Neural cell (in vitro differentiated cells): ENCODE measurements around the gene NOP56. TPM values are rescaled to one million over a fixed set of nuclear protein-coding genes. Genes with fewer than 3 reads are reported as not detected.

Experiments used
- H2AFZ ChIP-seq: fragments of 200-600, 300-800 bp; sonication (generic), shearing (Covaris generic); 2 replicates; pipeline ENCODE4 v1.6.0; 2014; ENCODE audit warnings: low read depth, mild to moderate bottlenecking, antibody characterized with exemption, low read length, moderate library complexity
- H3F3A ChIP-seq: fragments of 200-600 bp; shearing (Covaris generic); 2 replicates; pipeline ENCODE4 v1.6.1; 2016; ENCODE audit warnings: mild to moderate bottlenecking, moderate library complexity, mixed read lengths, antibody characterized with exemption, low read length; ENCODE audit not compliant: insufficient read depth, poor library complexity, severe bottlenecking
- H3K27ac ChIP-seq: fragments of 200-600, 300-800 bp; sonication (generic), shearing (Covaris generic); 2 replicates; pipeline ENCODE4 v1.5.1; 2014; ENCODE audit warnings: mild to moderate bottlenecking, low read length, moderate library complexity
- H3K27me3 ChIP-seq: fragments of 300-800, 200-600 bp; sonication (generic), shearing (Covaris generic); 2 replicates; pipeline ENCODE4 v1.6.0; 2014; ENCODE audit warnings: mild to moderate bottlenecking, low read depth, low read length, moderate library complexity; ENCODE audit not compliant: insufficient read depth
- H3K36me3 ChIP-seq: fragments of 300-800, 200-600 bp; sonication (generic), shearing (Covaris generic); 2 replicates; pipeline ENCODE4 v1.5.1; 2014; ENCODE audit warnings: mild to moderate bottlenecking, antibody characterized with exemption, low read length, moderate library complexity; ENCODE audit not compliant: insufficient read depth
- H3K4me2 ChIP-seq: fragments of 300-800, 200-600 bp; sonication (generic), shearing (Covaris generic); 2 replicates; pipeline ENCODE4 v1.6.0; 2014; ENCODE audit warnings: mild to moderate bottlenecking, low read length
- H3K4me3 ChIP-seq: fragments of 300-800, 200-600 bp; sonication (generic), shearing (Covaris generic); 2 replicates; pipeline ENCODE4 v1.5.1; 2014; ENCODE audit warnings: mild to moderate bottlenecking, low read length, moderate library complexity
- H3K79me2 ChIP-seq: fragments of 200-600 bp; shearing (Covaris generic); replicated peaks from 2 replicates; pipeline ENCODE4 v1.6.0; 2014; ENCODE audit warnings: mild to moderate bottlenecking, low read length, moderate library complexity; ENCODE audit not compliant: insufficient read depth
- H3K9ac ChIP-seq: fragments of 300-800, 200-600 bp; sonication (generic), shearing (Covaris generic); 2 replicates; pipeline ENCODE4 v1.6.1; 2016; ENCODE audit warnings: mild to moderate bottlenecking, low read length, mixed read lengths
- H3K9me2 ChIP-seq: fragments of 200-600 bp; shearing (Covaris generic); 2 replicates; pipeline ENCODE4 v1.6.1; 2016; ENCODE audit warnings: mild to moderate bottlenecking, low read length, mixed read lengths; ENCODE audit not compliant: insufficient read depth
- H3K9me3 ChIP-seq: fragments of 200-600, 300-800 bp; sonication (generic), shearing (Covaris generic); 2 replicates; pipeline ENCODE4 v1.6.1; 2016; ENCODE audit warnings: mild to moderate bottlenecking, mixed run types, low read length, moderate library complexity, mixed read lengths
- H4K20me1 ChIP-seq: fragments of 200-600 bp; shearing (Covaris generic); 2 replicates; pipeline ENCODE4 v1.6.1; 2016; ENCODE audit warnings: mild to moderate bottlenecking, mixed run types; ENCODE audit not compliant: insufficient read depth
- CTCF ChIP-seq: fragments of 450-650 bp; IDR thresholded peaks from 2 replicates; pipeline ENCODE4 v1.5.1; 2014; ENCODE audit warnings: antibody characterized with exemption, mild to moderate bottlenecking, moderate library complexity; ENCODE audit not compliant: poor library complexity, severe bottlenecking
- EP300 ChIP-seq: fragments of 450-650 bp; conservative IDR thresholded peaks from 2 replicates; pipeline ENCODE4 v1.6.1; 2014; ENCODE audit warnings: antibody characterized with exemption, mild to moderate bottlenecking, moderate library complexity; ENCODE audit not compliant: poor library complexity, severe bottlenecking
- EZH2 ChIP-seq: fragments of 200-600, 300-800 bp; shearing (Covaris generic), sonication (generic); IDR thresholded peaks from 2 replicates; pipeline ENCODE4 v1.6.1; 2014; ENCODE audit warnings: antibody characterized with exemption, low read length, borderline replicate concordance, mild to moderate bottlenecking; ENCODE audit not compliant: insufficient read depth, poor library complexity, severe bottlenecking
- MXI1 ChIP-seq: fragments of 450-650 bp; conservative IDR thresholded peaks from 2 replicates; pipeline ENCODE4 v1.6.1; 2014; ENCODE audit warnings: antibody characterized with exemption, mild to moderate bottlenecking; ENCODE audit not compliant: poor library complexity, severe bottlenecking
- POLR2AphosphoS5 ChIP-seq: IDR thresholded peaks from 2 replicates; pipeline ENCODE4 v1.6.1; 2012
- RAD21 ChIP-seq: fragments of 450-650 bp; conservative IDR thresholded peaks from 2 replicates; pipeline ENCODE4 v1.6.1; 2014; ENCODE audit warnings: antibody characterized with exemption, mild to moderate bottlenecking, moderate library complexity
- REST ChIP-seq: IDR thresholded peaks from 2 replicates; pipeline ENCODE4 v1.6.1; 2012; ENCODE audit warnings: borderline replicate concordance
- SMC3 ChIP-seq: fragments of 450-650 bp; conservative IDR thresholded peaks from 2 replicates; pipeline ENCODE4 v1.6.1; 2014; ENCODE audit warnings: antibody characterized with exemption, mild to moderate bottlenecking, moderate library complexity; ENCODE audit not compliant: poor library complexity
- TAF1 ChIP-seq: IDR thresholded peaks from 2 replicates; pipeline ENCODE4 v1.6.1; 2012; ENCODE audit warnings: low read depth
- polyA plus RNA-seq: library from polyadenylated mRNA; depleted of rRNA; stranded (reverse); fragments of >200 nt; gene quantifications from 2 replicates; pipeline ENCODE4 v1.2.3, GENCODE V29; 2014

The NOP56 gene
- polyA plus RNA-seq, 1 donor from 2014 or later, result 188 TPM

- Histone ChIP-seq H3K27me3 (no peaks in the 10 kb centered on the region), H3K9me3 (peaks cover 3% of the 10 kb centered on the region), H3K9ac (no peak overlapping the region), H2AFZ (no peak overlapping the region), H3K27ac (no peak overlapping the region), H3K36me3 (no peaks in the 10 kb centered on the region), H3K4me2 (no peak overlapping the region), H3K4me3 (no peak overlapping the region), H3F3A (no peaks in the 10 kb centered on the region), H3K9me2 (no peaks in the 10 kb centered on the region), H3K79me2 (no peaks in the 10 kb centered on the region), H4K20me1 (no peaks in the 10 kb centered on the region)
- TF ChIP-seq CTCF, result no peak
- TF ChIP-seq TAF1, result no peak
- no peak for TF ChIP-seq EP300
- no peak for TF ChIP-seq SMC3
- no peak for TF ChIP-seq REST
- no peak for TF ChIP-seq POLR2AphosphoS5
- TF ChIP-seq EZH2, result no peak
- no peak for TF ChIP-seq RAD21
- no peak for TF ChIP-seq MXI1
These were observed 33.1 kb upstream of the NOP56 start for GRCh38 chr20:2619337-2619736.

- no peak for TF ChIP-seq CTCF
- TF ChIP-seq EZH2, result no peak
- no peak for TF ChIP-seq RAD21
- TF ChIP-seq EP300, result no peak
- no peak for TF ChIP-seq MXI1
- TF ChIP-seq TAF1, result no peak
- no peak for TF ChIP-seq POLR2AphosphoS5
- TF ChIP-seq REST, result no peak
- TF ChIP-seq SMC3, result no peak
- no peak overlapping the region for H3K27ac ChIP-seq
- no peaks in the 10 kb centered on the region for H3K9me2 ChIP-seq
- H3K9ac ChIP-seq, result no peak overlapping the region
- H3K79me2 ChIP-seq, result no peaks in the 10 kb centered on the region
- no peaks in the 10 kb centered on the region for H3K27me3 ChIP-seq
- no peaks in the 10 kb centered on the region for H3F3A ChIP-seq
- H3K9me3 ChIP-seq, result peaks cover 3% of the 10 kb centered on the region
- no peaks in the 10 kb centered on the region for H3K36me3 ChIP-seq
- H4K20me1 ChIP-seq, result no peaks in the 10 kb centered on the region
- H3K4me3 ChIP-seq, result no peak overlapping the region
- no peak overlapping the region for H3K4me2 ChIP-seq
- H2AFZ ChIP-seq, result no peak overlapping the region
These were observed 32.4 kb upstream of the NOP56 start for GRCh38 chr20:2619961-2620595.
